GM12892 (cell line): ENCODE results near the gene LYPLA2.

Experiments
- POLR2A ChIP-seq: IDR thresholded peaks from 2 replicates; pipeline ENCODE4 v1.6.1; 2011; ENCODE audit warnings: low read depth, low read length, control low read depth
- POLR2AphosphoS5 ChIP-seq: IDR thresholded peaks from 2 replicates; pipeline ENCODE4 v1.6.1; 2011; ENCODE audit warnings: low read depth, low read length, control low read depth
- TAF1 ChIP-seq: IDR thresholded peaks from 2 replicates; pipeline ENCODE4 v1.6.1; 2011; ENCODE audit warnings: low read depth, mild to moderate bottlenecking, control low read depth, low read length, borderline replicate concordance

DNA sequence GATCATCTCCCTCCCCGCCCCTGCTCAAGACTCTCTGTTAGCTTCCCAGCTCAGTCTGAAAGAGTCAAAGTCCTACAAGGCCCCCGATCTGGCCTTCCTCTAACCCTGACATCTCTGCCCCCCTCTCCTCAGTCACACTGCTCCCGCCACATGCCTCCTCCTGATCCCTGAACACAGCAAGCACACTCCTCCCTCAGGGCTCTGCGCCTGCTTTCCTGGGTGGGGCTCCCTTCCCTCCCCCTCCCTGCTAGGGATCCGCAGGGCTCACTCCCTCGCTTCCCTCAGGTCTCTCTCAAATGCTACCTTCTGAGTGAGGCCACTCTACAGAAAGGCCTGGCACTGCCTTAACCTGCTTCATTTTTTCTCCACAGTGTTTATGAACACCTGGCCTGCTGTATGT, 15.3 kb downstream of the LYPLA2 start:
- no peak for TF ChIP-seq POLR2A
- no peak for TF ChIP-seq TAF1
- TF ChIP-seq POLR2AphosphoS5: no peak
